Subcutaneous adipose tissue (tissue), 4 donors: Measurements from ENCODE around the gene BTF3L4. TPM values are rescaled to one million over a fixed set of nuclear protein-coding genes. Genes with fewer than 3 reads are reported as not detected.

Experiments used
- CTCF ChIP-seq: fragments of 450-650 bp; IDR thresholded peaks from one replicate; pipeline ENCODE4 v1.5.1; 2016; ENCODE audit warnings: low read depth, mild to moderate bottlenecking, control low read depth, antibody characterized with exemption, moderate library complexity
- total RNA-seq, 4 donors: library from RNA; depleted of rRNA; stranded (reverse); fragments of >200 nt; gene quantifications; one replicate each; pipeline ENCODE4 v1.1.0, GENCODE V29; 2016

The BTF3L4 gene
- total RNA-seq, 4 donors from 2014 or later = 44.3 to 85.8 (median 53.6) TPM

DNA sequence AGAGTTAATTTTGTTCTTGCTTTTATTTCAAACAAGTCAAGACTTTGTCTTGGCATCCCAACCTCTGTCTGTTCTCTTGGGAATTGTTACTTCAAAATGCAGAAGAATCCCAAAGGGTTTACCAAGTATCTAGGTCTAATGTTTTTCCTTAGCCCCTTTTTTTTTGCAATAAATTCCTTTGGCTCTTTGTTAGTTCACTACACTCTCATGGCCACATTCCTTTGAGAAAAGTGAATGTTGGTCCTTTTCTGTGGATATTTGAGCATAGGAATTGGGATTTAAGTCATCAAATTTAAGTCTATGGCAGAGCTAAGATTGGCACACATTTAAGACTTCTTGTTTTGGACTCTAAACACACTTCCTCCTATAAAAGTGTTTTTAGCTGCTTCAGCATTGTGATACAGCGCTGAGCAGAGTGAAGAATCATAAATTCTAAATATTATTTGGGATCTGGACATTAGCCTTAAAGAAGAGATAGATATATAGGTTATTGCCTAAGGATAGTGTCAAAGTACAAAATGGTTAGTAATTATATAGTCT, 1.9 kb downstream of the BTF3L4 start:
- TF ChIP-seq CTCF = no peak

DNA sequence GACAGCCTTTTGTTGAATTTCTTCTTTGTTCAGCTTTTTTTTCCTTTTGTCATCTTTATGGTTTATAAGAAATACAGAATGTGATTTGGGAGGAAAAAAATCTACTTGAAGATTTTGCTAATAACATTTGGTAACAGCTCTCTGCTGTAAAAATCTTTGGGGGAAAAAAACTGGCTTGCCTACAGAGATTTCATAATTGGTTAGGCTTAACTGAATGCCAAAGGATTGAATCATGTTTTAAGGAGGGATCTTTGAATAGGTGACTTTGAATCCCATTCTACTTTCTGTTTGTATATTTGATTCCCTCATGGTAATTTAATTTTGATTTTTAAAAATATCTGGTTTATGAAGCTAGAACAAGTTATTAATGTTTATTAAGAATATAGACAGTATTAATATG, 3.2 kb downstream of the BTF3L4 start:
- no peak for TF ChIP-seq CTCF

- no peak for TF ChIP-seq CTCF
These were observed 3.8 kb downstream of the BTF3L4 start for GRCh38 chr1:52059888-52060287.

GRCh38 chr1:52060822-52061221, 4.7 kb downstream of the BTF3L4 start:
- no peak for TF ChIP-seq CTCF

- no peak for TF ChIP-seq CTCF
These were observed 7.1 kb downstream of the BTF3L4 start for GRCh38 chr1:52063192-52063591.

DNA sequence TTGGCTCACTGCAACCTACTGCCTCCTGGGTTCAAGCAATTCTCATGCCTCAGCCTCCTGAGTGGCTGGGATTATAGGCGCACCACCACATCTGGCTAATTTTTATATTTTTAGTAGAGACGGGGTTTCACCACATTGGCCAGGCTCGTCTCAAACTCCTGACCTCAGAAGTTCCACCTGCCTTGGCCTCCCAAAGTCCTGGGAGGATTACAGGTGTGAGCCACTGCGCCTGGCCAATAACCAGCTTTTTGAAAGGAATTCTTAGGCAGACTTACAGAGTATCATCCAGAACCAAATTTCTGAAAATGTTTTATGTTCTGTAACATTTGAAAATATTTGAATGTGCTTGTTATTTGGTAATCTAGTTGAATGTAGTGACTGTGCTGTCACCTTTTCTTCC, 14.6 kb downstream of the BTF3L4 start:
- no peak for TF ChIP-seq CTCF

DNA sequence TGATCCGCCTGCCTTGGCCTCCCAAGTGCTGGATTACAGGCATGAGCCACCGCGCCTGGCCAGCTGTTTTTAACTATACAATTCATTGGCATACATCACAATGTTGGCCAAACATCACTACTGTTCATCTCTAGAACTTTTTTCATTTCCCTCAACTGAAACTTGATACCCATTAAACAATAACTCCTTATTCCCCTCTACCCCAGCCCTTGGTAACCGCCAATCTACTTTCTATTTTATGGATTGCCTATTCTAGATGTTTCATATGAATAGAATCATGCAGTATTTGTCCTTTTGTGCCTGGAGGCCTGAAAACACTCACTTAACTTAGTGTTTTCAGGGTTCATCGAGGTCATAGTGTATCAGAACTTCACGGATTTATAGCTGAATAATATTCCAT, 16.2 kb downstream of the BTF3L4 start:
- TF ChIP-seq CTCF = no peak
